ENCODE data around the gene OGFR. TPM values are rescaled to one million over a fixed set of nuclear protein-coding genes. Genes with fewer than 3 reads are reported as not detected.
A peak's percentile ranks its signal among the peaks of the same experiment; 100 is the strongest.

Gene OGFR
- total RNA-seq, 1 donor: 33.7 TPM

DNA sequence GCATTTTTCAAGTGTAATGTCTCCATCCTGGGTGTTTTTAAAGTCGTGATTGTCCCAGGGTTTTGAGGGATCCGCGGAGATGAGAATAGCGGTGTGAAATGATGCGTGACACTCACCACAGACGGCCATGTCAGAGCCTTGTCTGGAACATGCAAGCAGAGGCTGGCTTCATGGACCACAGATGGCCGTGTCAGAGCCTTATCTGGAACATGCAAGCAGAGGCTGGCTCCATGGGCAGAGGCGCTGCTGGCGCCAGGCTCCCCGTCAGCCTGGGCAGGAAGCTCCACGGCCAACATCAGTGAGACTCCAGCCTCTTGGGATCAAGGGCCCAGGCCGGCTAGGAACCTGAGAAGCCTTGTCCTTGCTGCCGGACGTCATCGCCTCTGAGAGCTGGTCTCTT is 16.0 kb upstream of the OGFR start:
- H3K4me3 ChIP-seq (ENCODE audit: low read depth, low read length): no peak overlapping the region
- TF ChIP-seq, protein P1, sequence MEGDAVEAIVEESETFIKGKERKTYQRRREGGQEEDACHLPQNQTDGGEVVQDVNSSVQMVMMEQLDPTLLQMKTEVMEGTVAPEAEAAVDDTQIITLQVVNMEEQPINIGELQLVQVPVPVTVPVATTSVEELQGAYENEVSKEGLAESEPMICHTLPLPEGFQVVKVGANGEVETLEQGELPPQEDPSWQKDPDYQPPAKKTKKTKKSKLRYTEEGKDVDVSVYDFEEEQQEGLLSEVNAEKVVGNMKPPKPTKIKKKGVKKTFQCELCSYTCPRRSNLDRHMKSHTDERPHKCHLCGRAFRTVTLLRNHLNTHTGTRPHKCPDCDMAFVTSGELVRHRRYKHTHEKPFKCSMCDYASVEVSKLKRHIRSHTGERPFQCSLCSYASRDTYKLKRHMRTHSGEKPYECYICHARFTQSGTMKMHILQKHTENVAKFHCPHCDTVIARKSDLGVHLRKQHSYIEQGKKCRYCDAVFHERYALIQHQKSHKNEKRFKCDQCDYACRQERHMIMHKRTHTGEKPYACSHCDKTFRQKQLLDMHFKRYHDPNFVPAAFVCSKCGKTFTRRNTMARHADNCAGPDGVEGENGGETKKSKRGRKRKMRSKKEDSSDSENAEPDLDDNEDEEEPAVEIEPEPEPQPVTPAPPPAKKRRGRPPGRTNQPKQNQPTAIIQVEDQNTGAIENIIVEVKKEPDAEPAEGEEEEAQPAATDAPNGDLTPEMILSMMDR (IDR thresholded peaks at IDR 0.05; ENCODE audit: insufficient read depth, low read depth, low read length): no peak
- DNase-seq (ENCODE audit: low read depth): no peak

DNA sequence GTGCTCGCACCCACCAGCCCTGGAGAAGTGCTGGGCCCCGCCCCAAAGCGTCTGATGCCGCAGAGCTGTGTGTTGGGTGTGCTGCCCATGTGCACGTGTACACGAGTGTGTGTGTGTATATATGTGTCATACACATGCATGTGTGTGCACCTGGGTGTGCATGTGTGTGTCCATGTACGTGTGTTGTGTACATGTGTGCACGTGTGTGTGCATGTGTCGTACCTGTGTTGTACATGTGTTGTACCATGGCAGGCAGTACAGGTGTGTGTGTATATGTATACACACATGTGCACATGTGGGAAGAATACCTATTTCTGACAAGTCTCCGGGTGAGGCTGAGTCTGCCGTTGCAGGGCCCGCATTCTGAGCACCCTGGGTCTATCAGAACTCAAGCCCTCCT is 14.6 kb upstream of the OGFR start:
- DNase-seq (ENCODE audit: low read depth): no peak
- no peak overlapping the region for H3K4me3 ChIP-seq (ENCODE audit: low read depth, low read length)
- TF ChIP-seq, protein P1 (IDR thresholded peaks at IDR 0.05; ENCODE audit: insufficient read depth, low read depth, low read length): no peak

DNA sequence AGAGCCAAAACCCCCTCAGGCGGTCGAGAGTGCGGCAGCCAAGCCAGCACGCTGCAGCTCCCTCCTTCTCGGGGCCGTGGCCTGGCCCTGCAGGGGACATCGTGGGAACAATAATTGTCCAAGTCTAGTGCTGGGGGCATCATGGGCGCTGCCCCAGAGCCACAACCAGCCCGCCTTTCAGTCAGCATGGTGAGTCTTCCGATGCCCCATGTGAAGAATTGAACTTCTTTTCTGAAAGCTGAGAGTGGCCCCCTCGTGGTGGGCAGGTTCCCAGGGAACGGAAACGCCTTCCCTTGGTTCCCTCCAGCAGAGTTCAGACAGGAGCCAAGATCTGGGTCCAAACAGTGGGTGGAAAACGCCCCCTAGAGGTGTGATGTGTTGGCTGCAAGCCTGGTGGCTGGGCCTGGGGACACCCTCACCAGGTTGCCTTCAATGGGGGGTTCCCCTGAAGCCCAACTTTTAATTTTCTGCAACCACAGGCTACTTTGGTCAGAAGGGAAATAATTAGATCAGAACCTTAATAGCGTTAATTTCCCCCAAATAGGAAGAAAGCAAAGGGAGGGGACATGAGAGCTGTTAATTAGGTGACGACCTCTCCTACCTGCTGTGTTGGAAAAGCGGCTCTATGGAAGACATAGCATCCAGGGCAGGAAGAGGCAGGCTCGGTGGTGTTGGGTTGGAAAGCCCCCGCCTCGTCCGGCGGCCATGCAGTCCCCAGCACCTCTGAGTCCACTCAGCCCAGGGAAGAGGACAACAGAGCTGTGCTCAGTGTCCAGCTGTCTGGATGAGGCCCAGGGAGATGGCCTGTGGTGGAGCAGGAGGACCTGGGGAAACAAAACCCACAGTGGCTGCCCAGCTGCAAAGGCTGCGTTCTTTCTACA is 13.1 kb upstream of the OGFR start:
- TF ChIP-seq, protein P1 (IDR thresholded peaks at IDR 0.05; ENCODE audit: insufficient read depth, low read depth, low read length): peak; percentile 99
- no peak overlapping the region for H3K4me3 ChIP-seq (ENCODE audit: low read depth, low read length)
- peak; percentile 90 for DNase-seq (ENCODE audit: low read depth)

DNA sequence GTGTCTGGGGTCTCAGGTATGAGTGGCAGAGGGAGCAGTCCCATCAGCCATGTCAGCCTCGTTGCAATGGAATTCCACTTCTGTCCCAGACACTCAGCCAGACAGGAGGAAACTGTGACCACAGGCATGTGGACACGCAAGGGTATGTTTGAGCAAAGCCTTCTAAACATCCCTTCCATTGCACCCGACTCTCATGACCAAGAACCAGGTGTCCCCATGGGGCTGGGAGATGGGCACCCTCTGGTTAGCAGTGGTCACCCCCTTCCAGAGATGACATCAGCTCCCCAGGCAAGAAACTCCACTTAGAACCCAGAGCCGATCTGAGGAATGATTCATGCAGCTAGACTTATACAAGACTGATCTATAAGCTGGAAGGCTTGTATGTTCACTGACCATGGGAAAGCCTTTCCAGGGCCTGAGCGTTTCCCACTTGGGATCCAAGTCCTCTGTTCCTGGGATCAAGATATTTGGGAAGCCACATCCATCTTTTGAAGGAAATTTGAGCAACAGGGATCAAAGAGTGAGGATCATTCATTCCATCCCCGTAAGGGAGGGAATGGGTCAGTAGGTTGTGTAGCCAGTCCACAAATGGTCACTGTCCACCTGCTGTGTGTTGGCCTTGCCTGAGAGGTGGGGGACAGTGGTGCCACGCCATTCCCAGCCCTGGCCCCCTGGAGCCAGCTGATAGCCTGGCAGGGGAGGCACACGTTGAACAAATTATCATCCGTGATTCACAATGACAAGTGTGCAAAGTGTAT is 12.3 kb upstream of the OGFR start:
- peak; percentile 32 for DNase-seq (ENCODE audit: low read depth)
- TF ChIP-seq, protein P1 (IDR thresholded peaks at IDR 0.05; ENCODE audit: insufficient read depth, low read depth, low read length): no peak
- H3K4me3 ChIP-seq (ENCODE audit: low read depth, low read length): no peak overlapping the region

DNA sequence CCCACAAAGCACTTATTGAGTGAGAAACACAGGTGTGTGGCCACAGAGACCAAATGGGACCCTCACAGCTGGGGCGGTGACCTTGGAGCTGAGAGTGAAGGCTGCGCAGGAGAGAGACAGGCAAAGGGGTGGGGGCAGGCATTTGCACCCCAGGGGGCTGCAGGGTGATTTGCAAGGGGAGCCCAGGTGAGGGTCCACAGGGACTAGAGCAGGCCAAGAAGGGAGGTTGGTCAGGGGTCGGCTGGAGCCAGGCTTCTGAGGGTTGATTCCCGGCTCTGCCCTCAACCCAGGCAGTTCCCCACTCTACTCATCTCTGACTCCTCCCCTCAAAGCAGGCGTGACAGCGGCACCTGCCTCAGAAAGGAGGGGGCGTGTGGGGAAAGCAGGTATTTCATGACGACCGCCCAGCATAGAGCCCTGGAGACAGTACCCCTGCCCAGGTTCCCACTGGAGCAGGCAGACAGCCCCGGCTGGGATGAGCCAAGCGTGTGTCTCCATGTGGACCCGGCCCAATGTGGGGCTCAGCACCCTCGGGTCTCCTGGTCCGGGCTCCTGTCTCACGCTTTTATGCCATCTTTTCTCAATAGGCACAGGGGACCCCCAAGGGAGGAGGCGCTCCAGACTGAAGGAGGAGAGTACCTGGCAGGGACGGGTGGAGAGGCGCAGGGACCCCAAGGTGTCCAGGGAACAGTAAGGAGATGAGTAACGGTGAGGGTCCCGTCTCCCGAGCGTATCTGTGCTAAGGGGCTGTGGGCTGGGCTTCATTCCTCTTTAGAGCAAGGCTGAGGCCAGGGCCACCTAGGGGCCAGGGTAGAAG is 11.5 kb upstream of the OGFR start:
- no peak for DNase-seq (ENCODE audit: low read depth)
- TF ChIP-seq, protein P1 (IDR thresholded peaks at IDR 0.05; ENCODE audit: insufficient read depth, low read depth, low read length): no peak
- H3K4me3 ChIP-seq (ENCODE audit: low read depth, low read length): no peak overlapping the region

DNA sequence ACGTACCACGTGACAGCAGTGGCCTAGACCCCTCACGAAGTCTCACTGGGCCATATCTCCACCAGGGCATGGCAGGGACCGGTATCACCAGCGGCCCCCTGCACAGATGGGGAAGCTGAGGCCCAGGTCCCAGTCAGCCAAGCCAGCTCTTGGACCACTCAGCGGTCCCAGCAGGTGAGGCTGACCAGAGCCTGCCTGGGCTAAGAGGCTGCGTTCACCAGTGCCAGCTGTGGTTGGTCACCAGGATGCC is 11.0 kb upstream of the OGFR start:
- TF ChIP-seq, protein P1 (IDR thresholded peaks at IDR 0.05; ENCODE audit: insufficient read depth, low read depth, low read length): no peak
- H3K4me3 ChIP-seq (ENCODE audit: low read depth, low read length): peak overlapping the region; percentile 35

More for the DNA sequence above, 11.0 kb upstream of the OGFR start:
- no peak for DNase-seq (ENCODE audit: low read depth)
